ENCODE data around the gene TEX13B.

Gene TEX13B

DNA sequence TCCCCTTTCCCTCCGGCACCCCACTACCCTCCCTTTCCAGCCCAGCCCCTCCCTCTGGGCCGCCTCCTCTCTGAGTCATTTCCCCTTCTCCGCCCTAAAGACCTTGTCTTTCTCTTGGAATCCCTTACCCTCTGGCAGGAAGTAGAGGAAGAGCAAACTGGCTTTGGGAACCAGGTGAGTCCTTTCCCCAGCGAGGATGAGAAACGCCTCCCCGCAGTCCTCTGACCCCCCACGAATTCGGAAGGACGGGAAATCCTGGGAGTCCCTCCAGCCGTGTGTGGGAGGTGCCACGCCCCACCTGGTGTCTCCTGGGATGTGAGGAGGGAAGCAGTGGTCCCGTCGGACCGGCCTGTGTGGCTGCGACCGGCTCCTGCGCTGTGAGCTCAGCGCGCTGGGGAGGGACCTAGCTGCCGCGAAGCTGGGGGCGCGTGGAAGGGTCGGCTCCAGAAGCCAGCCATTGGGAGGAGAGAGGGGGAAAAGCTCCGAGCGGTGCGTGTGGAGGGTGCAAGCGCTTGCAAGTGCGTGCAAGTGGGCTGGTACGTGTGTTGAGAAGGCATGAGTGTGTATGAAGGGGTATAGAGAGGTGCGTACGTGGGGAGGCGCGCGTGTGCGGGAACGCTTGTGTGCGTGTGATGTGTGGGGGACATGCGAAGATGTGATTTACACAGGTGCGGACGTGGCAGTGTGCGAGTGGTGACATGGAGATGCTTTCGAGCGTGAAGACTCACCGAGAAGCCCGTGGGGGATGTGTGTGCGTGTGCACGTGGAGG, 46.3 kb downstream of the TEX13B start:
- no peak for DNase-seq

DNA sequence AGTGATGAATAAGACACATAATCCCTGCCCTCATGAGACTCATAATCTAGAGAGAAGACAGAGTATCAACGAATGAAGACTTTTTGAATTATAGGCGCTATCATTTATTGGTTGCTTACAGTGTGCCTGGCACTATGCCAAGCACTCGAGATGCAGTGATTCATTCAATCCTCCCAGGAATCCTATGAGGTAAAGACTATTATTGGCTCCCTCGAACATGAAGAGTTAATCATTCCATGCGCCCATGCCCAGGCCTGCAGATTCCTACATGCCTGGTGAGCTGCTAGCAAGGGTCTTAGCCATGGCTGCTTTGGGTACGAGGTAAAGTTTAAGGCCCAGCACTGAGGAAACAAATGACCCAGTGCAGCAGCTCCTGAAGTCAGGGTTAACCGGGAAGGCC, 47.0 kb downstream of the TEX13B start:
- no peak for DNase-seq

- no peak for DNase-seq
Measured at GRCh38 chrX:107934262-107934661, 47.9 kb downstream of the TEX13B start.

Data from NCI-H524 (cell line).